Lung (tissue), 12 donors: ENCODE results near the gene ADD3. TPM values are rescaled to one million over a fixed set of nuclear protein-coding genes. Genes with fewer than 3 reads are reported as not detected.

Experiments
- ATAC-seq: fragments of 200-7000 bp; cut with Tn5 transposase; one replicate; pipeline ENCODE4 v1.9.1; 2020; ENCODE audit warnings: moderate number of reproducible peaks; ENCODE audit not compliant: insufficient read depth, low FRiP score
- DNase-seq, 3 donors: peaks; one replicate each; pipeline ENCODE4 v3.0.0-alpha.2; 2013 to 2017
- H3K27ac ChIP-seq, 2 donors: one replicate each; pipeline ENCODE4 v1.5.1; 2013; ENCODE audit warnings: mild to moderate bottlenecking in 2 of 2, moderate library complexity in 2 of 2, control low read depth in 1 of 2, inconsistent platforms in 1 of 2, low read depth in 1 of 2, low read length in 1 of 2
- H3K27me3 ChIP-seq, 3 donors: one replicate each; pipeline ENCODE4 v1.5.1; 2013; ENCODE audit warnings: low read length in 2 of 3; ENCODE audit not compliant: control insufficient read depth in 3 of 3, insufficient read depth in 3 of 3
- H3K36me3 ChIP-seq, 4 donors: one replicate each; pipeline ENCODE4 v1.5.1; 2013; ENCODE audit warnings: low read length in 4 of 4, mild to moderate bottlenecking in 1 of 4, moderate library complexity in 1 of 4; ENCODE audit not compliant: control insufficient read depth in 4 of 4, insufficient read depth in 4 of 4
- H3K4me1 ChIP-seq, 5 donors: one replicate each; pipeline ENCODE4 v1.5.1; 2013; ENCODE audit warnings: low read length in 5 of 5, mild to moderate bottlenecking in 2 of 5, moderate library complexity in 1 of 5; ENCODE audit not compliant: control insufficient read depth in 5 of 5, insufficient read depth in 5 of 5
- H3K4me3 ChIP-seq: one replicate; pipeline ENCODE4 v1.5.1; 2013; ENCODE audit warnings: mild to moderate bottlenecking, control low read depth, moderate library complexity
- H3K9ac ChIP-seq, 2 donors: one replicate each; pipeline ENCODE4 v1.5.1; 2013; ENCODE audit warnings: low read length in 2 of 2, control low read depth in 1 of 2; ENCODE audit not compliant: insufficient read depth in 1 of 2
- H3K9me3 ChIP-seq, 4 donors: one replicate each; pipeline ENCODE4 v1.5.1; 2013; ENCODE audit warnings: low read length in 3 of 4, mild to moderate bottlenecking in 1 of 4, moderate library complexity in 1 of 4; ENCODE audit not compliant: control insufficient read depth in 4 of 4, insufficient read depth in 3 of 4
- CTCF ChIP-seq: IDR thresholded peaks from 2 replicates; pipeline ENCODE4 v1.5.1; 2012; ENCODE audit warnings: mild to moderate bottlenecking; ENCODE audit errors: control extremely low read depth, extremely low read depth
- WGBS, 2 donors: extraction: QIAGEN DNeasy Blood & Tissue Kit; methylation state at CpG; one replicate each; pipeline ENCODE4 v1.1.7; 2013; 5-methylcytosine and 5-hydroxymethylcytosine counted together
- polyA plus RNA-seq, 2 donors: library from polyadenylated mRNA; stranded (reverse); fragments of 200-250 nt; gene quantifications; one replicate each; pipeline ENCODE4 v1.2.1, GENCODE V29; 2013
- total RNA-seq, 2 donors: library from RNA; depleted of rRNA in 1 of 2; stranded (reverse); fragments of >200 nt in 1 of 2; gene quantifications; one replicate each; pipeline ENCODE4 v1.2.1, GENCODE V29; 2014 to 2021
- donor health status: control.
- donor health status: control.
- donor health status: Bipolar disorder and iron deficiency.
- donor health status: healthy.
- donor health status: DM: yes; HTN: yes; CAD: no.

Gene ADD3
- total and polyA plus RNA-seq, 4 donors, result 22.0 to 289 (median 56.1) TPM

DNA sequence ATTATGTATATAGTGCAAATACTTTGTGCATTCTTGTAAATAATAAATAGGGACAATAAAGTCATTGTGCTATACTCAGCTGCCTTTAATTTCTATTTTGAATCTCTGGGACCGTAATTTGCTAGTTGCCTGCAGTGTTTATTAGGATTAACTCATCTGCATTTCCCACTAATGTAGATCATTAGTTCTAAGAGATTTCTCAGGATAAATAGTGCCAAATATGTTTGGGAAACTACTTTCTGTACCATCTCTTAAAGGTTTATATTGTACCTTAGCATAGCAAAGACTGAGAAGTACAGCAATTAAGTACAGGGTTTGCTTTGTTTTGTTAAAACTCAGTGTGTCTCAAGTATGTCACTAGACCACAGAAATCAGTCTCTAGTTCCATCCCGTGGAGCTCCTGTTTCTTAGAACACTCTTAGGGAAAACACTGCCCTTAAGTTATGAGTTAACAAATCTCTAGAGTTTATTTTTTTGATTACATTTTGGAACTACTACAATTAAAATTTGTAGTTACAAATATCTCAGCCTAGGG lies 26.0 kb downstream of the ADD3 start:
- Histone ChIP-seq H3K4me3 (no peak overlapping the region), H3K9ac (no peak overlapping the region), H3K9me3 (no peaks in the 10 kb centered on the region), H3K36me3 (no peaks in the 10 kb centered on the region), H3K4me1 (peaks cover 2 to 47% (median 18%) of the 10 kb centered on the region in 5 donors), H3K27me3 (no peaks in the 10 kb centered on the region), H3K27ac (peak overlapping the region in 1 of 2 donors; percentile 21)
- ATAC-seq (no peak), DNase-seq (no peak)
- 29 to 54% methylated on average over 2 of the region's 2 CpGs for WGBS, 2 donors
- TF ChIP-seq CTCF, result no peak

DNA sequence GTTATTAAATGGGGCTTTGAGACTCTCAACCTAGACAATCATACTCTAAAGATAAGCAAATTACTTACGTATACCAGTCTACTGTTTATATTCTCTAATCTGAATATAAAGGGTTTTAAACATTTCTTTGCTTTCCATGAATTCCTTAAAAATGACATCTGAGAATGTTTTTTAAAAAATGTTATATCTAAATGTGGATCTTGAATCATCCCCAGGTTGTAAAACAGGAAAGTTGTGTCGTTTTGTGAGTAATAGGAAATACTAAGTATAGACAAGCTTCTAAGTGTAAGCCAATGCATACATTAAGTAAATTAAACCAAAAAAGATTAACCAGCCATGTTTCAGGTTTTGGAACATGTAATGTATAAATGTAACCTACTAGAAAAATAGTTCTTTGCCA lies 26.8 kb downstream of the ADD3 start:
- H3K36me3 ChIP-seq, result no peaks in the 10 kb centered on the region
- no peaks in the 10 kb centered on the region for H3K9me3 ChIP-seq
- H3K4me3 ChIP-seq, result no peak overlapping the region
- ATAC-seq, result no peak
- 44 to 48% methylated on average over 2 of the region's 2 CpGs for whole genome bisulfite sequencing, 2 donors
- no peak overlapping the region for H3K27ac ChIP-seq
- no peak overlapping the region for H3K9ac ChIP-seq
- TF ChIP-seq CTCF, result no peak
- H3K27me3 ChIP-seq, result no peaks in the 10 kb centered on the region
- peaks cover 2 to 41% (median 18%) of the 10 kb centered on the region in 5 donors for H3K4me1 ChIP-seq
- DNase-seq, result no peak

- TF ChIP-seq CTCF, result no peak
- 93 to 95% methylated on average over 9 of the region's 9 CpGs for WGBS, 2 donors
- no peak for ATAC-seq
- Histone ChIP-seq H3K27me3 (no peaks in the 10 kb centered on the region), H3K9me3 (no peaks in the 10 kb centered on the region), H3K36me3 (no peaks in the 10 kb centered on the region), H3K4me3 (no peak overlapping the region), H3K4me1 (peaks cover 2 to 39% (median 18%) of the 10 kb centered on the region in 5 donors), H3K9ac (no peak overlapping the region), H3K27ac (no peak overlapping the region)
- DNase-seq, result no peak
These were observed 27.5 kb downstream of the ADD3 start for GRCh38 chr10:110035070-110035921.
